ENCODE data around the gene SH3BP4.

SH3BP4 gene

GRCh38 chr2:235097196-235097595 is 145.4 kb downstream of the SH3BP4 start:
- no peak for TF ChIP-seq CTCF (IDR thresholded peaks at IDR 0.05; ENCODE audit: insufficient read depth, low read length, missing control alignments)
- POLR2A ChIA-PET, result no interaction called here
- CTCF ChIA-PET, result interaction anchor here (0.9 to 4.0 kb wide), 4 partner anchors 9 to 552 kb away, joined by 3 to 29 read pairs (median 6); no protein-coding TSS in a partner anchor
- DNase-seq (ENCODE audit: low read depth, low spot score), result no peak
- H3K4me3 ChIP-seq (ENCODE audit: low read depth, low read length), result no peak overlapping the region

GRCh38 chr2:235098269-235098668 is 146.5 kb downstream of the SH3BP4 start:
- no peak overlapping the region for H3K4me3 ChIP-seq (ENCODE audit: low read depth, low read length)
- DNase-seq (ENCODE audit: low read depth, low spot score), result no peak
- ChIA-PET POLR2A (no interaction called here), CTCF (interaction anchor here (0.9 to 4.0 kb wide), 6 partner anchors 9 to 553 kb away, joined by 3 to 29 read pairs (median 7); no protein-coding TSS in a partner anchor)
- TF ChIP-seq CTCF (IDR thresholded peaks at IDR 0.05; ENCODE audit: insufficient read depth, low read length, missing control alignments), result no peak

- H3K4me3 ChIP-seq (ENCODE audit: low read depth, low read length), result no peak overlapping the region
- no peak for TF ChIP-seq CTCF (IDR thresholded peaks at IDR 0.05; ENCODE audit: insufficient read depth, low read length, missing control alignments)
- CTCF ChIA-PET, result interaction anchor here (0.8 to 4.0 kb wide), 8 partner anchors 8 to 554 kb away, joined by 3 to 29 read pairs (median 4); no protein-coding TSS in a partner anchor
- POLR2A ChIA-PET, result no interaction called here
- peak; percentile 26 for DNase-seq (ENCODE audit: low read depth, low spot score)
These were observed 147.1 kb downstream of the SH3BP4 start for GRCh38 chr2:235098736-235099494.

- no peak for DNase-seq (ENCODE audit: low read depth, low spot score)
- POLR2A ChIA-PET, result interaction anchor here (0.7 kb wide), 1 partner anchor 55 kb away, joined by 3 read pairs; no protein-coding TSS in a partner anchor
- TF ChIP-seq CTCF (IDR thresholded peaks at IDR 0.05; ENCODE audit: insufficient read depth, low read length, missing control alignments), result no peak
- no peak overlapping the region for H3K4me3 ChIP-seq (ENCODE audit: low read depth, low read length)
- CTCF ChIA-PET, result interaction anchor here (0.6 to 1.0 kb wide), 3 partner anchors 14 to 552 kb away, joined by 3 to 6 read pairs (median 3); no protein-coding TSS in a partner anchor
These were observed 151.1 kb downstream of the SH3BP4 start for GRCh38 chr2:235102896-235103295.

Data from AG04449 (cell line).